Rectal smooth muscle tissue (tissue), 1 donor: ENCODE measurements around the gene IGSF21.
"Not testable (repeated sequence)": the region's sequence is repeated elsewhere in the genome, so short reads cannot be mapped to it uniquely, and the experiment has no call there.

ENCODE experiments used
- H3K27ac ChIP-seq: one replicate; pipeline ENCODE4 v1.7.0; 2013; ENCODE audit warnings: low read depth, low read length, inconsistent platforms
- H3K27me3 ChIP-seq: one replicate; pipeline ENCODE4 v1.7.0; 2013; ENCODE audit warnings: low read length; ENCODE audit not compliant: control insufficient read depth, insufficient read depth
- H3K36me3 ChIP-seq: one replicate; pipeline ENCODE4 v1.7.0; 2013; ENCODE audit warnings: low read length; ENCODE audit not compliant: control insufficient read depth, insufficient read depth
- H3K4me1 ChIP-seq: one replicate; pipeline ENCODE4 v1.7.0; 2013; ENCODE audit warnings: low read length; ENCODE audit not compliant: control insufficient read depth, insufficient read depth
- H3K4me3 ChIP-seq: one replicate; pipeline ENCODE4 v1.7.0; 2013; ENCODE audit warnings: low read length
- H3K9ac ChIP-seq: one replicate; pipeline ENCODE4 v1.7.0; 2013; ENCODE audit warnings: low read length

IGSF21 gene

GRCh38 chr1:18412882-18413353, 305.3 kb downstream of the IGSF21 start:
- peaks cover 3% of the 10 kb centered on the region for H3K27me3 ChIP-seq
- H3K36me3 ChIP-seq = no peaks in the 10 kb centered on the region
- no peaks in the 10 kb centered on the region for H3K4me1 ChIP-seq
- no peak overlapping the region for H3K27ac ChIP-seq
- no peak overlapping the region for H3K4me3 ChIP-seq
- H3K9ac ChIP-seq = no peak overlapping the region

- no peaks in the 10 kb centered on the region for H3K4me1 ChIP-seq
- peaks cover 3% of the 10 kb centered on the region for H3K27me3 ChIP-seq
- no peak overlapping the region for H3K27ac ChIP-seq
- H3K9ac ChIP-seq = no peak overlapping the region
- no peaks in the 10 kb centered on the region for H3K36me3 ChIP-seq
- H3K4me3 ChIP-seq = no peak overlapping the region
Measured at GRCh38 chr1:18413541-18414305, 306.1 kb downstream of the IGSF21 start.

DNA sequence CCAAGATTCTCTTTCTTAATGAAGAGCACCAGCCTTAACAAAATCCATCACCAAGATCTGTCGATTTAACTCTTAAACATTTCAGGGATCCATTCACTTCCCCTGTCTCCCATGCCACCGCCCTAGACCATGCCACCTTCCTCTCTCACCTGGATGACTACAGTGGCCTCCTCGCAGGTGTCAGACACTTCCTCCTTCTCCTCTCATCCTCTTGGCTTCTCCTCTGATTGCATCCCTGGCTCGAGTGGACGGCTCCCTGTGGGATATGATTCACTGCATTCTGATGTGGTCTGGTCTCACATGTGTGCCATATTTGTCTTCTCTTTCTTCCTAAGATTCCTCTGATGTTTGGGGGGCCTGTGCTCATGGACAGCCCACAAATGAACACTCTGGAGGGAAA, 306.7 kb downstream of the IGSF21 start:
- Histone ChIP-seq H3K9ac (no peak overlapping the region), H3K27me3 (no peaks in the 10 kb centered on the region), H3K4me1 (no peaks in the 10 kb centered on the region), H3K36me3 (no peaks in the 10 kb centered on the region), H3K27ac (no peak overlapping the region), H3K4me3 (no peak overlapping the region)

GRCh38 chr1:18414872-18415447, 307.4 kb downstream of the IGSF21 start:
- Histone ChIP-seq H3K36me3 (no peaks in the 10 kb centered on the region), H3K9ac (no peak overlapping the region), H3K4me3 (no peak overlapping the region), H3K4me1 (no peaks in the 10 kb centered on the region), H3K27ac (no peak overlapping the region), H3K27me3 (no peaks in the 10 kb centered on the region)

DNA sequence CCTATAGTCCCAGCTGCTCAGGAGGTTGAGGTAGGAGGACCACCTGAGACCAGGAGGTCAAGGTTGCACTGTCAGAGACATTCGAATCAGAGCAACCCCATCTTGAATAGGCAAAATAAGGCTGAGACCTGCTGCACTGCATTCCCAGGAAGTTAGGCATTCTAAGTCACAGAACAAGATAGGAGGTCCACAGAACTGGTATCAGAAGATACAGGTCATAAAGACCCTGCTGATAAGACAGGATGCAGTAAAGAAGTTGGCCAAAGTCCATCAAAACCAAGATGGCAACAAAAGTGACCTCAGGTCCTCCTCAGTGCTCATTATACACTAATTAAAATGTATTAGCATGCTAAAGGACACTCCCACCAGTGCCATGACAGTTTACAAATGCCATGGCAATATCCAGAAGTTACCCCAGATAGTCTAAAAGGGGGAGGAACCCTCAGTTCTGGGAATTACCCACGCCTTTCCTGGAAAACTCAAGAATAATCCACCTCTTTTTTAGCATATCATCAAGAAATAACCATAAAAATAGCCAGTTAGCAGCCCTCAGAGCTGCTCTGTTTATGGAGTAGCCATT, 307.9 kb downstream of the IGSF21 start:
- H3K36me3 ChIP-seq = no peaks in the 10 kb centered on the region
- no peaks in the 10 kb centered on the region for H3K27me3 ChIP-seq
- no peak overlapping the region for H3K27ac ChIP-seq
- no peak overlapping the region for H3K9ac ChIP-seq
- no peaks in the 10 kb centered on the region for H3K4me1 ChIP-seq
- no peak overlapping the region for H3K4me3 ChIP-seq

DNA sequence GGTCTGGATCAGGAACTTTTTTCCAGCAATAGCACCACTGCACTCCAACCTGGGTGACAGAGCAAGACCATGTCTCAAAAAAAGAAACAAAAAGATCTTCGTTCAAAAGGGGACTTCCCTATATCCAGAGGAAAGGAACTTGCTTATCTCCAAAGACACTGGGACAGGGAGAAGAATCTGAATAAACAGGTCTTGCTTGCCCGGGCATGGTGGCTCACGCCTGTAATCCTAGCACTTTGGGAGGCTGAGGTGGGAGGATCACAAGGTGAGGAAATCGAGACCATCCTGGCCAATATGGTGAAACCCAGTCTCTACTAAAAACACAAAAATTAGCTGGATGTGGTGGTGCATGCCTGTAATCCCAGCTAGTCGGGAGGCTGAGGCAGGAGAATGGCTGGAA, 308.5 kb downstream of the IGSF21 start:
- H3K27me3 ChIP-seq = not testable (repeated sequence)

DNA sequence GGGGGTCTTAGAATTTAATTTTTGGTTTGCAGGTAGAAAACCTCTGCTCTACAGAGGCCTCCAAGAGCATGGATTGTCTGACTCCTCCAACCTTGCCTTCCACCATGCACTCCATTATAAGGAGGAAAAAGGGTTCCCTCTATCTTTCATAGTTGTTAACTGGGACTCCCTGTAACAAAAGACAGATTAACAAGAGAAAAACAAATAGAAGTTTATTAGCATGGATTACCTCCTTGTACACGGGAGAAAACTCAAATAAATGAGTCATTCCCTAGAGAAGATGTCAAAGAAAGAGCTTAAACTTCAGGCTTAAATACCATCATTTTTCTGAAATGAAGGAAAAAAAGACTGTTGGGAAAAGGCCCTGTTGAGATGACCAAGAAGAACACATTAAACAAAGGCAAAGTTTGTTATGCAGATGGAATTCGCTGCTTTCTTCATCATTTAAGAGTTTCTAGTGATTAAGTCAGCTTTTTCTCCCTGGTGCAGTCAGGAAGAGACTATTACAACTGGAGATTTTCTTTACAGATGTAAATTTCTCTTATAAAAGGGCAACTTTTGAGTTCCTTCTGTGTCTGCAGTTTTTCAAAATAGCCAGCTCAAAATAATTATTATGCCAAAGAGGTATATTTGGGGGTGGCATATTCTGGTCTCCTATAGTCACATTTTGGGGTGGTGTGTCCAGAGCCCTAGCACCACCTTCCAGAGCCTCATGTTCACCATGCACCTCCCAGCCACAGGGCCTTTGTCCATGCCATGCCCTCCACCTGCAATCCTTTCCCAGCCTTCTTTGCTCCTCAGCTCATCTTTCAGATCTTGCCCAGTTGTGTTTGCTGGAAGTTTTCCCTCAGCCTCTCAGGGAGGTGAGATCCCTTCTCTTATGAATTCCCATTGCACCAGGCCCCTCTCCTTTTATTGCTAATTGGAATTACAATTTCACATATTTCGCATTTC, 310.0 kb downstream of the IGSF21 start:
- no peaks in the 10 kb centered on the region for H3K27me3 ChIP-seq
- H3K27ac ChIP-seq = no peak overlapping the region
- H3K4me1 ChIP-seq = no peaks in the 10 kb centered on the region
- no peak overlapping the region for H3K9ac ChIP-seq
- H3K36me3 ChIP-seq = no peaks in the 10 kb centered on the region
- H3K4me3 ChIP-seq = no peak overlapping the region

More for the DNA sequence above, 308.5 kb downstream of the IGSF21 start:
- not testable (repeated sequence) for H3K4me3 ChIP-seq, H3K27ac ChIP-seq, H3K4me1 ChIP-seq, H3K9ac ChIP-seq, H3K36me3 ChIP-seq

DNA sequence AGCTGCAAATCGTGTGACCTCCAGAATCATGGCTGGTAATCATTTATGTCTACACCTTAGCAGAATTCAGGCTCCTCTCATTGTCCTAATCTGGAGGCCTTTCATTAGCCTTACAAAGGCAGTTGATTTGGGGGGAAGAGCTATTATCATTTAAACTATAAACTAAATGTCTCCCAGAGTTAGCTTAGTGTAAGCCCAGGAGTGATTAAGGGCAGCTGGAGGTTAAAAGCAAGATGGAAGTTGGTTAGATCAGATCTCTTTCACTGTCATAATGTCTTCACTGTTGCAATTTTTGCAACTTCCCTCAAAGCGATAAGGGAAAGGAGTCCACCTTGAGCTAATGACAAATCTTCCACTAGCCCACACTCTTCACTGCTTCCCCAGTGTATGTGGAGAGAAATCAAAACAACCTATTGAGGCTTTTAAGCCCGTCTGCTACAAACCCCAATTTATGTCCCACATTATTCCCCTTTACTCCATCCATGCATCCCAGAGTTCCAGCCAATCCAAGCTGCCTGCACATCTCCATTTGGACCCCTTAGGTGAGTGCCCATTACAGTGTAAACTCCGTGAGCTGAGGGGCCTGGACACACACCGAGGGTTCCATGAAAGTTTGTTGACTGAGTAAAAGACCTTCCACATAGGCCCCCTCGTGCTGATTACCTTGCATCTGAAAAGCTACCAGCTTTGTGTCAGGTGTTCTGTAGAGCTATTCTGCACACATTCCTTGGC, 311.7 kb downstream of the IGSF21 start:
- Histone ChIP-seq H3K36me3 (no peaks in the 10 kb centered on the region), H3K9ac (no peak overlapping the region), H3K27me3 (no peaks in the 10 kb centered on the region), H3K4me3 (no peak overlapping the region), H3K4me1 (no peaks in the 10 kb centered on the region), H3K27ac (no peak overlapping the region)

DNA sequence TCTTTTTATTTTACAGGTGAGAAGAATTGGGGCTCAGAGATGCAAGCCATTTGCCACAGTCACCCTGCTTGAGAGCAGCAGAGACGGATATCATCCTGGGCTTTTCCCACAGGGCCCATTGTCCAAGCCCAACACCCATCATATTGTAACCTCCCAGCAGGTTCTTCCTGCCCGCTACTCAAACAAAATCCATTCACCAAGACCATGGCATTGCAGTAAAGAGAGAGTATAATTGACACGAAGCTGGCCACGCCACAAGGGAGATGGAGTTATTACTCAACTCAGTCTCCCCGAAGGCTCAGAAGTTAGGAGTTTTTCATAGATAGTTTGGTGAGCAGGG, 312.2 kb downstream of the IGSF21 start:
- Histone ChIP-seq H3K36me3 (no peaks in the 10 kb centered on the region), H3K4me1 (no peaks in the 10 kb centered on the region), H3K9ac (no peak overlapping the region), H3K4me3 (no peak overlapping the region), H3K27me3 (no peaks in the 10 kb centered on the region), H3K27ac (no peak overlapping the region)

DNA sequence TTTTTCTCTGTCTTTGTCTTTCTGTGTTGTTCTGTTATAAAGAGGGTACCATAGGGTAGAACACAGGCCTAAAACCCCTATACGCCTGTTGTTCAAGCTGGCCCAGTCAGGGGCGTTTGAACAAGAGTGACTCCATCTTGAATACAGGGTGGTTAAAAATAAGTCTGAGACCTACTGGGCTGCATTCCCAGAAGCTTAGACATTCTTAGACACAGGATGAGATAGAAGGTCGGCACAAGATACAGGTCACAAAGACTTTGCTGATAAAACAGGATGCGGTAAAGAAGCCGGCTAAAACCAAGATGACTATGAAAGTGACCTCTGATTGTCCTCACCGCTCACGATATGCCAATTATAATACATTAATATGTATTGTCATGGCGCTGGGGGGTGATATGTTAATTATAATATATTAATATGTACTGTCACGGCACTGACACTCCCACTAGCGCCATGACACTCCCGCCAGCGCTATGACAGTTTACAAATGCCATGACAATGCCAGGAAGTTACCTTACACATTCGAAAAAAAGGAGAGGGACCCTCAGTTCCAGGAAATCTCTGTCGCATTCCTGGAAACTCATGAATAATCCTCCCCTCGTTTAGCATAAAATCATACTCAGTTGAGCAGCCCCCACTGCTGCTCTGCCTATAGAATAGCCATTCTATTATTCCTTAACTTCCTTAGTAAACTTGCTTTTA, 314.6 kb downstream of the IGSF21 start:
- Histone ChIP-seq H3K36me3 (no peaks in the 10 kb centered on the region), H3K4me3 (no peak overlapping the region), H3K27ac (no peak overlapping the region), H3K4me1 (no peaks in the 10 kb centered on the region), H3K27me3 (no peaks in the 10 kb centered on the region), H3K9ac (no peak overlapping the region)

DNA sequence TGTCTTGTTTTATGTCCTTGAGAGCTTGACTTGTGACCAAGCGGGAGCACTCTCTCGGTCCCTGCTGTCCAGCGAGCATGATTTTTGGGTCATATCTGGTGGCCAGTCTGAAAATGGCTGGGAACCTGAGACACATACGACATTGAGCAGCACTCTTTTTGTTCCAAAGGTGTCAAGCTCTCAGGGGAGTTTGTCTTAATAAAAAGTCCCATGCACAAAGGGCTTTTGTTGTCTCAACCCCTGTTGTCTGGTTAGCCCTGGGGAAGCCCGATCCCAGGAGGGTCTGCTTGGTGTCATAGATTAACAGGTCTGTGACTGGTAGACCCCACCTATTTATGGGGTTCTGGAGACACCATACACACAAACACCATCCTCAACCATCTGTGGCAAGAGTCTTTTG, 315.4 kb downstream of the IGSF21 start:
- no peak overlapping the region for H3K4me3 ChIP-seq
- no peaks in the 10 kb centered on the region for H3K27me3 ChIP-seq
- no peaks in the 10 kb centered on the region for H3K36me3 ChIP-seq
- H3K27ac ChIP-seq = no peak overlapping the region
- H3K9ac ChIP-seq = no peak overlapping the region
- no peaks in the 10 kb centered on the region for H3K4me1 ChIP-seq
